IMR-90 (cell line): ENCODE measurements around the gene WRAP73. TPM values are rescaled to one million over a fixed set of nuclear protein-coding genes. Genes with fewer than 3 reads are reported as not detected.

ENCODE experiments used
- ATAC-seq: fragments of 200-7000 bp; cut with Tn5 transposase; 2 replicates; pipeline ENCODE4 v1.9.1; 2020; ENCODE audit warnings: low read depth, mild to moderate bottlenecking, moderate library complexity
- BruUV-seq: library from RNA; stranded (reverse); fragments of 400-500 nt; replicated peaks from 2 replicates; lab custom pipeline; 2021; lab: Mats Ljungman, UMichigan
- CTCF ChIA-PET: fragments of 300-600 bp; formaldehyde crosslinking; extraction: SDS; loops from one replicate; lab custom pipeline; 2021; ENCODE audit warnings: antibody characterized with exemption; lab: Yijun Ruan, JAX
- POLR2A ChIA-PET: fragments of 300-600 bp; sonication (Branson Sonifier 250); formaldehyde crosslinking; loops from one replicate; lab custom pipeline; 2022; ENCODE audit warnings: antibody characterized with exemption; ENCODE audit not compliant: unreplicated experiment; lab: Charles Lee
- DNase-seq: peaks from one replicate; pipeline ENCODE4 v3.0.0; 2013
- H2AFZ ChIP-seq: replicated peaks from 2 replicates; pipeline ENCODE3; 2013; ENCODE audit warnings: low read length, mild to moderate bottlenecking; ENCODE audit not compliant: poor library complexity
- H2AK5ac ChIP-seq: 2 replicates; pipeline ENCODE4 v1.6.1; 2013; ENCODE audit warnings: low read depth, low read length, inconsistent platforms
- H2AK9ac ChIP-seq: replicated peaks from 2 replicates; pipeline ENCODE3; 2013; ENCODE audit warnings: mild to moderate bottlenecking, low read depth, low read length, moderate library complexity; ENCODE audit not compliant: poor library complexity
- H2BK120ac ChIP-seq: 2 replicates; pipeline ENCODE4 v1.6.1; 2013; ENCODE audit warnings: low read depth, low read length, inconsistent platforms
- H2BK15ac ChIP-seq: 3 replicates; pipeline ENCODE4 v1.6.1; 2013; ENCODE audit warnings: low read depth, low read length, inconsistent platforms
- H2BK20ac ChIP-seq: 2 replicates; pipeline ENCODE4 v1.6.1; 2013; ENCODE audit warnings: low read depth, mild to moderate bottlenecking, inconsistent platforms, low read length, moderate library complexity
- H2BK5ac ChIP-seq: 2 replicates; pipeline ENCODE4 v1.6.1; 2013; ENCODE audit warnings: mild to moderate bottlenecking, low read depth, low read length, inconsistent platforms; ENCODE audit not compliant: poor library complexity, severe bottlenecking
- H3K14ac ChIP-seq: replicated peaks from 2 replicates; pipeline ENCODE4 v1.6.1; 2013; ENCODE audit warnings: low read depth, low read length, inconsistent platforms
- H3K18ac ChIP-seq: 2 replicates; pipeline ENCODE4 v1.6.1; 2013; ENCODE audit warnings: low read depth, low read length, control low read depth
- H3K23ac ChIP-seq: 2 replicates; pipeline ENCODE4 v1.6.1; 2013; ENCODE audit warnings: low read depth, low read length, inconsistent platforms
- H3K27ac ChIP-seq: 2 replicates; pipeline ENCODE4 v1.5.1; 2013; ENCODE audit warnings: mild to moderate bottlenecking, control low read depth, low read length; ENCODE audit not compliant: insufficient read depth
- H3K27me3 ChIP-seq: 2 replicates; pipeline ENCODE4 v1.6.1; 2013; ENCODE audit warnings: low read length; ENCODE audit not compliant: control insufficient read depth, insufficient read depth
- H3K36me3 ChIP-seq: 2 replicates; pipeline ENCODE4 v1.6.1; 2013; ENCODE audit warnings: low read length, mixed read lengths; ENCODE audit not compliant: control insufficient read depth, insufficient read depth
- H3K4ac ChIP-seq: 2 replicates; pipeline ENCODE4 v1.6.1; 2013; ENCODE audit warnings: low read depth, low read length, inconsistent platforms
- H3K4me1 ChIP-seq: 2 replicates; pipeline ENCODE4 v1.6.1; 2013; ENCODE audit warnings: low read length, mixed read lengths; ENCODE audit not compliant: control insufficient read depth, insufficient read depth
- H3K4me2 ChIP-seq: 2 replicates; pipeline ENCODE4 v1.6.1; 2013; ENCODE audit warnings: low read depth, mild to moderate bottlenecking, control low read depth, low read length, moderate library complexity
- H3K4me3 ChIP-seq: 2 replicates; pipeline ENCODE4 v1.5.1; 2013; ENCODE audit warnings: low read depth, mild to moderate bottlenecking, control low read depth, low read length, moderate library complexity; ENCODE audit not compliant: insufficient read depth
- H3K56ac ChIP-seq: 2 replicates; pipeline ENCODE4 v1.6.1; 2013; ENCODE audit warnings: low read length, inconsistent platforms; ENCODE audit not compliant: insufficient read depth; ENCODE audit errors: extremely low read depth
- H3K79me1 ChIP-seq, 2 experiments: 2 replicates each; pipeline ENCODE4 v1.6.1; 2013; ENCODE audit warnings: low read length in 2 of 2, inconsistent platforms in 1 of 2, low read depth in 1 of 2
- H3K9ac ChIP-seq: 2 replicates; pipeline ENCODE4 v1.6.1; 2013; ENCODE audit warnings: low read depth, low read length, control low read depth
- H3K9me1 ChIP-seq: 2 replicates; pipeline ENCODE4 v1.6.1; 2013; ENCODE audit warnings: low read length, inconsistent platforms; ENCODE audit not compliant: insufficient read depth
- H3K9me3 ChIP-seq: 2 replicates; pipeline ENCODE4 v1.6.1; 2013; ENCODE audit warnings: low read length; ENCODE audit not compliant: control insufficient read depth, insufficient read depth
- H4K20me1 ChIP-seq: 2 replicates; pipeline ENCODE4 v1.6.1; 2013; ENCODE audit warnings: low read length, inconsistent platforms; ENCODE audit not compliant: insufficient read depth
- H4K5ac ChIP-seq: 2 replicates; pipeline ENCODE4 v1.6.1; 2013; ENCODE audit warnings: mild to moderate bottlenecking, low read depth, low read length, control low read depth
- H4K8ac ChIP-seq, 2 experiments: 2 replicates each; pipeline ENCODE4 v1.6.1; 2013; ENCODE audit warnings: low read depth in 2 of 2, low read length in 2 of 2, control low read depth in 1 of 2, inconsistent platforms in 1 of 2
- H4K91ac ChIP-seq: 2 replicates; pipeline ENCODE4 v1.6.1; 2013; ENCODE audit warnings: low read depth, low read length, inconsistent platforms; ENCODE audit not compliant: insufficient read depth
- BHLHE40 ChIP-seq: fragments of 150-350 bp; IDR thresholded peaks from 2 replicates; pipeline ENCODE4 v1.6.1; 2016; ENCODE audit warnings: mild to moderate bottlenecking, low read depth, low read length
- CEBPB ChIP-seq: IDR thresholded peaks from 2 replicates; pipeline ENCODE4 v1.6.1; 2012; ENCODE audit warnings: low read depth, low read length, improper control_type of control experiment
- CHD1 ChIP-seq: IDR thresholded peaks from 2 replicates; pipeline ENCODE4 v1.6.1; 2012; ENCODE audit warnings: low read depth, low read length, improper control_type of control experiment
- FOS ChIP-seq: fragments of 150-350 bp; IDR thresholded peaks from 2 replicates; pipeline ENCODE4 v1.6.1; 2016; ENCODE audit warnings: low read depth, low read length
- MAFK ChIP-seq: IDR thresholded peaks from 2 replicates; pipeline ENCODE4 v1.6.1; 2012; ENCODE audit warnings: low read depth, low read length, improper control_type of control experiment
- MAZ ChIP-seq: IDR thresholded peaks from 2 replicates; pipeline ENCODE4 v1.6.1; 2012; ENCODE audit warnings: low read depth, mild to moderate bottlenecking, low read length, improper control_type of control experiment, moderate library complexity, borderline replicate concordance
- MXI1 ChIP-seq: IDR thresholded peaks from 2 replicates; pipeline ENCODE4 v1.6.1; 2012; ENCODE audit warnings: low read depth, mild to moderate bottlenecking, low read length, moderate library complexity, borderline replicate concordance
- NFE2L2 ChIP-seq: fragments of 150-350 bp; IDR thresholded peaks from 2 replicates; pipeline ENCODE4 v1.6.1; 2016; ENCODE audit warnings: low read depth, mild to moderate bottlenecking, low read length
- POLR2A ChIP-seq: IDR thresholded peaks from 2 replicates; pipeline ENCODE4 v1.6.1; 2012; ENCODE audit warnings: mild to moderate bottlenecking, low read depth, low read length
- RAD21 ChIP-seq: IDR thresholded peaks from 2 replicates; pipeline ENCODE4 v1.6.1; 2012; ENCODE audit warnings: low read length, improper control_type of control experiment
- RCOR1 ChIP-seq: IDR thresholded peaks from 2 replicates; pipeline ENCODE4 v1.6.1; 2012; ENCODE audit warnings: mild to moderate bottlenecking, low read length, improper control_type of control experiment; ENCODE audit not compliant: insufficient replicate concordance
- RFX5 ChIP-seq: IDR thresholded peaks from 2 replicates; pipeline ENCODE4 v1.8.0; 2012; ENCODE audit warnings: low read depth, mild to moderate bottlenecking, low read length, moderate library complexity
- SMC3 ChIP-seq: fragments of 150-350 bp; IDR thresholded peaks from 2 replicates; pipeline ENCODE4 v1.6.1; 2016; ENCODE audit warnings: low read depth, mild to moderate bottlenecking, antibody characterized with exemption, low read length, moderate library complexity
- WGBS, 2 experiments: methylation state at CpG; one replicate each; pipeline versions ENCODE4 v1.1.5 to v1.1.7; 2013; ENCODE audit warnings: missing lambda C conversion rate in 2 of 2; ENCODE audit not compliant: insufficient read length in 1 of 2; ENCODE audit errors: extremely low coverage in 2 of 2; 5-methylcytosine and 5-hydroxymethylcytosine counted together
- dilution Hi-C: fragments of 300-500 bp; cut with HindIII; formaldehyde crosslinking; loops from one replicate; pipeline ENCODE4 v1.14.3; 2018; ENCODE audit warnings: low sequenced_read_pairs; ENCODE audit not compliant: unreplicated experiment
- in situ Hi-C: fragments of 300-500 bp; cut with MboI; formaldehyde crosslinking; loops from 3 replicates; pipeline ENCODE4 v1.14.3; 2019; ENCODE audit warnings: low sequenced_read_pairs, inconsistent platforms, mixed read lengths
- intact Hi-C: fragments of 100-400 bp; cut with micrococcal nuclease; formaldehyde crosslinking; loops from 2 replicates; pipeline ENCODE4 v1.10.0; 2022
- polyA plus RNA-seq, 3 experiments: library from polyadenylated mRNA; depleted of rRNA; stranded (reverse); fragments of >200 nt; gene quantifications; 2 replicates each; pipeline ENCODE4 v1.2.3, GENCODE V29; 2012; ENCODE audit warnings: low replicate concordance in 1 of 3
- total RNA-seq: library from RNA; depleted of rRNA; stranded (reverse); fragments of >200 nt; gene quantifications from 2 replicates; pipeline ENCODE4 v1.2.3, GENCODE V29; 2012
- TF ChIP-seq, protein P1 (sequence below): conservative IDR thresholded peaks from 2 replicates; pipeline ENCODE4 v1.5.1; 2012; ENCODE audit warnings: mild to moderate bottlenecking, low read depth, low read length, improper control_type of control experiment
- TF ChIP-seq, protein P2 (sequence below): fragments of 150-350 bp; IDR thresholded peaks from 2 replicates; pipeline ENCODE4 v1.6.1; 2017; ENCODE audit warnings: mild to moderate bottlenecking, antibody characterized with exemption, low read length, low read depth
- TF ChIP-seq, protein P3 (sequence below): fragments of 150-350 bp; IDR thresholded peaks from 2 replicates; pipeline ENCODE4 v1.6.1; 2016; ENCODE audit warnings: low read depth, mild to moderate bottlenecking, low read length, moderate library complexity, borderline replicate concordance

Gene WRAP73
- total and polyA plus RNA-seq, 2 of the 4 experiments (the other 2 are of a cell fraction), result 10.8 to 23.6 TPM

DNA sequence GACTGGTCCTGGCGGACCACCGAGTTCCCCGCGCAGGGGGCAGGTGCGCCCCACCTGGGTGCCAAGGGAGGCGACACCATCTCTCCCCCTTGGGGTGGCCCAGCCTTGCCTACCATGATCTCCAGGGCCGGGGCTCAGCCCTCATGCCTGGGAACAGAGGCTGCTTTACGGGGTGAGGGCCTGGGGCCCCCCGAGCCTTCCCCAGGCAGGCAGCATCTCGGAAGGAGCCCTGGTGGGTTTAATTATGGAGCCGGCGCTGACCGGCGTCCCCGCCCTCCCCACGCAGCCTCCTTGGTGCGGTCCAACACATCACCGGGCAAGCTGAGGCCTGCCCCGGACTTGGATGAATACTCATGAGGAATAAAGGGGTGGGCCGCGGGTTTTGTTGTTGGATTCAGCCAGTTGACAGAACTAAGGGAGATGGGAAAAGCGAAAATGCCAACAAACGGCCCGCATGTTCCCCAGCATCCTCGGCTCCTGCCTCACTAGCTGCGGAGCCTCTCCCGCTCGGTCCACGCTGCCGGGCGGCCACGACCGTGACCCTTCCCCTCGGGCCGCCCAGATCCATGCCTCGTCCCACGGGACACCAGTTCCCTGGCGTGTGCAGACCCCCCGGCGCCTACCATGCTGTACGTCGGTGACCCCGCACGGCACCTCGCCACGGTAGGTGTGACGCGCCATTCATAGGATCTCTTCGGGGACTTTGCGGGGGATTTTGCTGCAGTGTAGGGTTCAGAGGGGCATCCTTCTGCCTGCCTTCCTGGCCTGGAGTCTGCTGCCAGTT is 40.6 kb upstream of the WRAP73 start:
- H3K79me1 ChIP-seq, result no peaks in the 10 kb centered on the region
- TF ChIP-seq MAZ (no peak), CHD1 (no peak), RCOR1 (no peak), RFX5 (no peak), CEBPB (no peak), NFE2L2 (no peak), RAD21 (no peak), BHLHE40 (no peak), POLR2A (no peak), MXI1 (no peak), FOS (no peak), SMC3 (no peak), MAFK (no peak)
- TF ChIP-seq, protein P1, sequence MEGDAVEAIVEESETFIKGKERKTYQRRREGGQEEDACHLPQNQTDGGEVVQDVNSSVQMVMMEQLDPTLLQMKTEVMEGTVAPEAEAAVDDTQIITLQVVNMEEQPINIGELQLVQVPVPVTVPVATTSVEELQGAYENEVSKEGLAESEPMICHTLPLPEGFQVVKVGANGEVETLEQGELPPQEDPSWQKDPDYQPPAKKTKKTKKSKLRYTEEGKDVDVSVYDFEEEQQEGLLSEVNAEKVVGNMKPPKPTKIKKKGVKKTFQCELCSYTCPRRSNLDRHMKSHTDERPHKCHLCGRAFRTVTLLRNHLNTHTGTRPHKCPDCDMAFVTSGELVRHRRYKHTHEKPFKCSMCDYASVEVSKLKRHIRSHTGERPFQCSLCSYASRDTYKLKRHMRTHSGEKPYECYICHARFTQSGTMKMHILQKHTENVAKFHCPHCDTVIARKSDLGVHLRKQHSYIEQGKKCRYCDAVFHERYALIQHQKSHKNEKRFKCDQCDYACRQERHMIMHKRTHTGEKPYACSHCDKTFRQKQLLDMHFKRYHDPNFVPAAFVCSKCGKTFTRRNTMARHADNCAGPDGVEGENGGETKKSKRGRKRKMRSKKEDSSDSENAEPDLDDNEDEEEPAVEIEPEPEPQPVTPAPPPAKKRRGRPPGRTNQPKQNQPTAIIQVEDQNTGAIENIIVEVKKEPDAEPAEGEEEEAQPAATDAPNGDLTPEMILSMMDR, result no peak
- TF ChIP-seq, protein P2, sequence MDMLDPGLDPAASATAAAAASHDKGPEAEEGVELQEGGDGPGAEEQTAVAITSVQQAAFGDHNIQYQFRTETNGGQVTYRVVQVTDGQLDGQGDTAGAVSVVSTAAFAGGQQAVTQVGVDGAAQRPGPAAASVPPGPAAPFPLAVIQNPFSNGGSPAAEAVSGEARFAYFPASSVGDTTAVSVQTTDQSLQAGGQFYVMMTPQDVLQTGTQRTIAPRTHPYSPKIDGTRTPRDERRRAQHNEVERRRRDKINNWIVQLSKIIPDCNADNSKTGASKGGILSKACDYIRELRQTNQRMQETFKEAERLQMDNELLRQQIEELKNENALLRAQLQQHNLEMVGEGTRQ, result no peak
- TF ChIP-seq, protein P3, sequence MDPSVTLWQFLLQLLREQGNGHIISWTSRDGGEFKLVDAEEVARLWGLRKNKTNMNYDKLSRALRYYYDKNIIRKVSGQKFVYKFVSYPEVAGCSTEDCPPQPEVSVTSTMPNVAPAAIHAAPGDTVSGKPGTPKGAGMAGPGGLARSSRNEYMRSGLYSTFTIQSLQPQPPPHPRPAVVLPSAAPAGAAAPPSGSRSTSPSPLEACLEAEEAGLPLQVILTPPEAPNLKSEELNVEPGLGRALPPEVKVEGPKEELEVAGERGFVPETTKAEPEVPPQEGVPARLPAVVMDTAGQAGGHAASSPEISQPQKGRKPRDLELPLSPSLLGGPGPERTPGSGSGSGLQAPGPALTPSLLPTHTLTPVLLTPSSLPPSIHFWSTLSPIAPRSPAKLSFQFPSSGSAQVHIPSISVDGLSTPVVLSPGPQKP, result no peak
- CTCF ChIA-PET, result no interaction called here
- dilution Hi-C loops, result no loop called here
- H3K27me3 ChIP-seq, result peaks cover 20% of the 10 kb centered on the region; the same call in 1 of the 2 replicates
- H2BK120ac ChIP-seq, result no peak overlapping the region
- no peak overlapping the region for H4K5ac ChIP-seq
- in situ Hi-C loops, result no loop called here
- no peak overlapping the region for H3K14ac ChIP-seq
- H3K4ac ChIP-seq, result no peak overlapping the region
- no peaks in the 10 kb centered on the region for H3K9me1 ChIP-seq
- no peak overlapping the region for H2AFZ ChIP-seq
- POLR2A ChIA-PET, result no interaction called here
- no peaks in the 10 kb centered on the region for H3K36me3 ChIP-seq
- H4K8ac ChIP-seq, result no peak overlapping the region
- 84% methylated on average over 18 of the region's 50 CpGs; no CpG with 5 or more reads in 1 of the 2 experiments for WGBS, 2 experiments
- H4K20me1 ChIP-seq, result no peaks in the 10 kb centered on the region
- ATAC-seq (no peak), DNase-seq (no peak)
- no peak overlapping the region for H3K23ac ChIP-seq
- H2AK5ac ChIP-seq, result no peak overlapping the region
- H3K9me3 ChIP-seq, result no peaks in the 10 kb centered on the region
- H2BK5ac ChIP-seq, result no peak overlapping the region
- BruUV-seq, result no TSS peak
- H4K91ac ChIP-seq, result no peak overlapping the region
- intact Hi-C loops, result no loop called here
- H3K27ac ChIP-seq, result no peak overlapping the region
- H2BK15ac ChIP-seq, result no peak overlapping the region
- no peak overlapping the region for H2AK9ac ChIP-seq
- H3K4me2 ChIP-seq, result no peak overlapping the region
- no peaks in the 10 kb centered on the region for H3K4me1 ChIP-seq
- H3K9ac ChIP-seq, result no peak overlapping the region
- H3K4me3 ChIP-seq, result no peak overlapping the region
- H3K18ac ChIP-seq, result no peak overlapping the region
- no peak overlapping the region for H2BK20ac ChIP-seq
- no peak overlapping the region for H3K56ac ChIP-seq
